HepG2 (cell line): ENCODE data around the gene KRTCAP3. TPM values are rescaled to one million over a fixed set of nuclear protein-coding genes. Genes with fewer than 3 reads are reported as not detected.

Experiments used
- ATAC-seq: fragments of 200-7000 bp; cut with Tn5 transposase; 3 replicates; pipeline ENCODE4 v1.9.1; 2020; ENCODE audit warnings: mild to moderate bottlenecking, moderate library complexity
- BruUV-seq: library from RNA; stranded (reverse); fragments of 400-500 nt; replicated peaks from 2 replicates; lab custom pipeline; 2021; lab: Mats Ljungman, UMichigan
- CTCF ChIA-PET: fragments of 300-600 bp; formaldehyde crosslinking; extraction: SDS; loops from one replicate; lab custom pipeline; 2021; ENCODE audit warnings: low total read pairs, inconsistent platforms, low intra/inter-chr PET ratio; lab: Yijun Ruan, JAX
- POLR2A ChIA-PET: fragments of 350-600 bp; sonication (Branson Sonifier 250); formaldehyde crosslinking; loops from one replicate; lab custom pipeline; 2020; ENCODE audit warnings: antibody characterized with exemption, inconsistent platforms; lab: Yijun Ruan, JAX
- DNase-seq: peaks from one replicate; pipeline ENCODE4 v3.0.0-alpha.2; 2015; ENCODE audit warnings: low spot score
- FAIRE-seq: peaks from 3 replicates; lab custom pipeline; 2011; peaks lifted over from hg19 to GRCh38; lab: Jason Lieb, UNC
- H2AFZ ChIP-seq: one replicate; pipeline ENCODE4 v1.6.1; 2011; ENCODE audit warnings: low read length, inconsistent platforms
- H3K27ac ChIP-seq: fragments of 300-600 bp; 3 replicates; pipeline ENCODE4 v1.8.0; 2011; ENCODE audit warnings: mixed run types, mild to moderate bottlenecking, mixed read lengths, low read length, inconsistent platforms; ENCODE audit not compliant: insufficient read depth; ENCODE audit errors: extremely low read length
- H3K27me3 ChIP-seq, 2 experiments: fragments of 200-600 bp in 1 of 2; 2 replicates in 1 of 2; 3 replicates in 1 of 2; pipeline versions ENCODE4 v1.6.0 to v1.8.0; 2011; ENCODE audit warnings: low read length in 2 of 2, mild to moderate bottlenecking in 2 of 2, moderate library complexity in 2 of 2, inconsistent platforms in 1 of 2; ENCODE audit not compliant: insufficient read depth in 2 of 2, control insufficient read depth in 1 of 2
- H3K36me3 ChIP-seq, 2 experiments: fragments of 200-600 bp in 1 of 2; replicated peaks in 1 of 2; 2 replicates in 1 of 2; 3 replicates in 1 of 2; pipeline versions ENCODE4 v1.5.1 to v1.8.0; 2011; ENCODE audit warnings: low read length in 2 of 2, inconsistent platforms in 1 of 2; ENCODE audit not compliant: insufficient read depth in 2 of 2, control insufficient read depth in 1 of 2
- H3K4me1 ChIP-seq: 2 replicates; pipeline ENCODE4 v1.5.1; 2012; ENCODE audit warnings: low read length, inconsistent platforms; ENCODE audit not compliant: insufficient read depth
- H3K4me2 ChIP-seq: 2 replicates; pipeline ENCODE4 v1.6.0; 2011; ENCODE audit warnings: low read depth, low read length, inconsistent platforms
- H3K4me3 ChIP-seq, 3 experiments: fragments of 200-600 bp in 1 of 3; sonication (generic), shearing (Covaris generic) in 1 of 3; replicated peaks in 1 of 3; 2 replicates each; pipeline ENCODE4 v1.5.1; 2011 to 2016; ENCODE audit warnings: low read length in 3 of 3, inconsistent platforms in 2 of 3, low read depth in 2 of 3, mild to moderate bottlenecking in 2 of 3, control low read depth in 1 of 3, mixed read lengths in 1 of 3; ENCODE audit not compliant: insufficient read depth in 1 of 3
- H3K79me2 ChIP-seq: one replicate; pipeline ENCODE4 v1.6.1; 2011; ENCODE audit warnings: low read length, inconsistent platforms; ENCODE audit not compliant: insufficient read depth
- H3K9ac ChIP-seq: 2 replicates; pipeline ENCODE4 v1.6.0; 2011; ENCODE audit warnings: mild to moderate bottlenecking, low read depth, low read length, inconsistent platforms; ENCODE audit not compliant: insufficient read depth
- H3K9me3 ChIP-seq: 2 replicates; pipeline ENCODE4 v1.5.1; 2012; ENCODE audit warnings: mild to moderate bottlenecking, low read length
- H4K20me1 ChIP-seq: 2 replicates; pipeline ENCODE4 v1.6.0; 2011; ENCODE audit warnings: inconsistent platforms, mild to moderate bottlenecking, low read length, moderate library complexity; ENCODE audit not compliant: insufficient read depth
- IRX3 ChIP-seq: sonication (generic); formaldehyde crosslinking; IDR thresholded peaks from 2 replicates; pipeline ENCODE4 v1.8.1; 2023; ENCODE audit warnings: mild to moderate bottlenecking, low read depth, missing genetic modification reagents, borderline replicate concordance
- KDM4B ChIP-seq: sonication (generic); formaldehyde crosslinking; IDR thresholded peaks from 2 replicates; pipeline ENCODE4 v1.4.0; 2020; ENCODE audit warnings: missing genetic modification reagents
- MAF1 ChIP-seq: sonication (generic); formaldehyde crosslinking; IDR thresholded peaks from 2 replicates; pipeline ENCODE4 v1.5.0; 2020; ENCODE audit warnings: missing genetic modification reagents, borderline replicate concordance
- MTF1 ChIP-seq: sonication (generic); formaldehyde crosslinking; IDR thresholded peaks from 2 replicates; pipeline ENCODE4 v1.5.0; 2020; ENCODE audit warnings: missing genetic modification reagents
- SOX5 ChIP-seq: IDR thresholded peaks from 2 replicates; pipeline ENCODE4 v1.6.1; 2016; ENCODE audit warnings: borderline replicate concordance
- ZBTB20 ChIP-seq: sonication (generic); formaldehyde crosslinking; IDR thresholded peaks from 2 replicates; pipeline ENCODE4 v1.8.1; 2023; ENCODE audit warnings: missing genetic modification reagents, low read depth, mild to moderate bottlenecking, borderline replicate concordance
- ZFP41 ChIP-seq: sonication (generic); formaldehyde crosslinking; IDR thresholded peaks from 2 replicates; pipeline ENCODE4 v1.4.0; 2020; ENCODE audit warnings: mild to moderate bottlenecking, missing genetic modification reagents, borderline replicate concordance
- ZNF17 ChIP-seq: sonication (generic); formaldehyde crosslinking; IDR thresholded peaks from 2 replicates; pipeline ENCODE4 v1.5.0; 2020; ENCODE audit warnings: mild to moderate bottlenecking, missing genetic modification reagents
- ZNF263 ChIP-seq: sonication (generic); formaldehyde crosslinking; IDR thresholded peaks from 2 replicates; pipeline ENCODE4 v1.4.0; 2020; ENCODE audit warnings: missing genetic modification reagents
- ZNF33B ChIP-seq: sonication (generic); formaldehyde crosslinking; IDR thresholded peaks from 2 replicates; pipeline ENCODE4 v1.5.1; 2020; ENCODE audit warnings: mild to moderate bottlenecking, missing genetic modification reagents
- ZNF615 ChIP-seq: sonication (generic); formaldehyde crosslinking; IDR thresholded peaks from 2 replicates; pipeline ENCODE4 v1.5.0; 2020; ENCODE audit warnings: mild to moderate bottlenecking, missing genetic modification reagents, borderline replicate concordance
- ZNF781 ChIP-seq: sonication (generic); formaldehyde crosslinking; IDR thresholded peaks from 2 replicates; pipeline ENCODE4 v1.5.1; 2020; ENCODE audit warnings: borderline replicate concordance, mild to moderate bottlenecking, missing genetic modification reagents; ENCODE audit errors: not compliant biosample characterization
- WGBS: methylation state at CpG from one replicate; pipeline ENCODE4 v1.1.6; 2017; ENCODE audit warnings: low lambda C conversion rate; 5-methylcytosine and 5-hydroxymethylcytosine counted together
- in situ Hi-C: cut with HindIII; loops from 2 replicates; pipeline ENCODE4 v1.10.0; 2017; ENCODE audit warnings: low pct_unique_long_range_greater_than_20kb; ENCODE audit not compliant: extremely low pct_ligation_motif_present
- intact Hi-C: fragments of 100-400 bp; cut with micrococcal nuclease; formaldehyde crosslinking; loops from one replicate; pipeline ENCODE4 v1.10.0; 2022; ENCODE audit not compliant: unreplicated experiment
- polyA plus RNA-seq, 8 experiments: library from polyadenylated mRNA; depleted of rRNA in 3 of 8; stranded (reverse) in 7 of 8; unstranded in 1 of 8; fragments of >200 nt; fragmentation: Illumina TruSeq in 4 of 8; extraction: Trizol in 4 of 8; gene quantifications; 2 replicates each; pipeline versions ENCODE4 v1.2.1 to v1.2.3, GENCODE V29; 2011 to 2016; ENCODE audit warnings: low read depth in 4 of 8, missing spikeins in 1 of 8, mixed read lengths in 1 of 8; ENCODE audit not compliant: insufficient read depth in 1 of 8
- total RNA-seq, 5 experiments: library from RNA; depleted of rRNA; stranded (reverse); fragments of >200 nt; fragmentation: Illumina TruSeq; extraction: Trizol; gene quantifications; 2 replicates each; pipeline ENCODE4 v1.2.3, GENCODE V29; 2016; ENCODE audit warnings: low read depth in 1 of 5
- TF ChIP-seq, protein P1 (sequence below): sonication (generic); formaldehyde crosslinking; IDR thresholded peaks from 2 replicates; pipeline ENCODE4 v1.4.0; 2020; ENCODE audit warnings: missing genetic modification reagents, borderline replicate concordance
- TF ChIP-seq, protein P2 (sequence below): sonication (generic); formaldehyde crosslinking; IDR thresholded peaks from 2 replicates; pipeline ENCODE4 v1.4.0; 2020; ENCODE audit warnings: missing genetic modification reagents

The KRTCAP3 gene
- total and polyA plus RNA-seq, 2 of the 13 experiments (the other 11 are each of a cell fraction or from before 2014, with no cell fraction given), result 2.1 to 4.5 TPM

DNA sequence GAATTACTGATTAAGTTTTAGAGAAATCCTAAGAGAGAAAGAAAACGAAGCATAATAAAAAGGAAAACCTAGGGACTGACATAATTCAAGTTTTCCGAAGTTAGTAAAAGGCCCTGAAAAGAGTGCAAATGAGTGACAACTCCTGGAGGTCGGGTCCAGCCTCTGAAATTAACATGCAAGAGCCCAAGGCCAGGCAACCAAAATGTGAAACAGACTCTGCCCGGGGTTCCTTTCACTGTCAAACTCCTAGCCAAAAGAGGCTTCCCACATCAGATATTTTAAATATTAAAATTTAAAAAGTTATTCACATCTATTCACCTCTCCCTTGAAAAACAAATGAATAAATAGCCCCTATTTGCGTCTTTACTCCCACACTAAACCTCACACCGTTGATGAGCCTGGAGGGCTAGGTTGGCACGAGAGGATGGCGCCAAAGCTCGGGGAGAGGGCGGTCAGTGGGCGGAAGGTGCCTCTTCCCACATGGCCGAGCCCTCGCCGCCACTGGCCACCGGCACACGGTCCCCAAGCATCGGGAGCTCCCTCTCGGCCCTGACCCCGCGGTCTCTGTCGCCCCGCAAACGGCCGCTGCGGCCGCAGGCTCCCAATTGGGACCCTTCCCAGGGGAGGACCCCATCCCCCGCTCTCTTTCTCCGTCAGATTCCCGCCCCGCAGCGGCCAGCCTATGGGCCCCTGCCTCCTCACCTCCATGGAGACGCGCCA is 33.4 kb upstream of the KRTCAP3 start:
- H4K20me1 ChIP-seq, result 0 out of 2 replicates have a peak, but pooled peaks cover 6% of the 10 kb centered on the region
- no peak for TF ChIP-seq ZNF33B (CRISPR knock-in tag)
- TF ChIP-seq, protein P1, sequence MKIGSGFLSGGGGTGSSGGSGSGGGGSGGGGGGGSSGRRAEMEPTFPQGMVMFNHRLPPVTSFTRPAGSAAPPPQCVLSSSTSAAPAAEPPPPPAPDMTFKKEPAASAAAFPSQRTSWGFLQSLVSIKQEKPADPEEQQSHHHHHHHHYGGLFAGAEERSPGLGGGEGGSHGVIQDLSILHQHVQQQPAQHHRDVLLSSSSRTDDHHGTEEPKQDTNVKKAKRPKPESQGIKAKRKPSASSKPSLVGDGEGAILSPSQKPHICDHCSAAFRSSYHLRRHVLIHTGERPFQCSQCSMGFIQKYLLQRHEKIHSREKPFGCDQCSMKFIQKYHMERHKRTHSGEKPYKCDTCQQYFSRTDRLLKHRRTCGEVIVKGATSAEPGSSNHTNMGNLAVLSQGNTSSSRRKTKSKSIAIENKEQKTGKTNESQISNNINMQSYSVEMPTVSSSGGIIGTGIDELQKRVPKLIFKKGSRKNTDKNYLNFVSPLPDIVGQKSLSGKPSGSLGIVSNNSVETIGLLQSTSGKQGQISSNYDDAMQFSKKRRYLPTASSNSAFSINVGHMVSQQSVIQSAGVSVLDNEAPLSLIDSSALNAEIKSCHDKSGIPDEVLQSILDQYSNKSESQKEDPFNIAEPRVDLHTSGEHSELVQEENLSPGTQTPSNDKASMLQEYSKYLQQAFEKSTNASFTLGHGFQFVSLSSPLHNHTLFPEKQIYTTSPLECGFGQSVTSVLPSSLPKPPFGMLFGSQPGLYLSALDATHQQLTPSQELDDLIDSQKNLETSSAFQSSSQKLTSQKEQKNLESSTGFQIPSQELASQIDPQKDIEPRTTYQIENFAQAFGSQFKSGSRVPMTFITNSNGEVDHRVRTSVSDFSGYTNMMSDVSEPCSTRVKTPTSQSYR (CRISPR knock-in tag), result peak; percentile 9; the same call in 1 of the 2 replicates
- no peak for TF ChIP-seq SOX5 (CRISPR knock-in tag)
- TF ChIP-seq KDM4B (CRISPR knock-in tag), result 0 out of 2 replicates have a peak, but pooled peaks have one; percentile 36
- peak; percentile 15; the same call in 1 of the 2 replicates for TF ChIP-seq IRX3 (CRISPR knock-in tag)
- peak; percentile 82; the same call in 1 of the 2 replicates for TF ChIP-seq ZNF615 (CRISPR knock-in tag)
- peak; percentile 35; the same call in 1 of the 2 replicates for TF ChIP-seq MAF1 (CRISPR knock-in tag)
- TF ChIP-seq ZNF17 (CRISPR knock-in tag), result 0 out of 2 replicates have a peak, but pooled peaks have one; percentile 84
- peak; percentile 58 for TF ChIP-seq ZNF781 (CRISPR knock-in tag)
- TF ChIP-seq ZFP41, result peak; percentile 32; the same call in 1 of the 2 replicates
- peak; percentile 9; the same call in 1 of the 2 replicates for TF ChIP-seq MTF1 (CRISPR knock-in tag)
- peak; percentile 24; the same call in 1 of the 2 replicates for TF ChIP-seq ZBTB20 (CRISPR knock-in tag)
- TF ChIP-seq ZNF263, result 0 out of 2 replicates have a peak, but pooled peaks have one; percentile 67
- TF ChIP-seq, protein P2, sequence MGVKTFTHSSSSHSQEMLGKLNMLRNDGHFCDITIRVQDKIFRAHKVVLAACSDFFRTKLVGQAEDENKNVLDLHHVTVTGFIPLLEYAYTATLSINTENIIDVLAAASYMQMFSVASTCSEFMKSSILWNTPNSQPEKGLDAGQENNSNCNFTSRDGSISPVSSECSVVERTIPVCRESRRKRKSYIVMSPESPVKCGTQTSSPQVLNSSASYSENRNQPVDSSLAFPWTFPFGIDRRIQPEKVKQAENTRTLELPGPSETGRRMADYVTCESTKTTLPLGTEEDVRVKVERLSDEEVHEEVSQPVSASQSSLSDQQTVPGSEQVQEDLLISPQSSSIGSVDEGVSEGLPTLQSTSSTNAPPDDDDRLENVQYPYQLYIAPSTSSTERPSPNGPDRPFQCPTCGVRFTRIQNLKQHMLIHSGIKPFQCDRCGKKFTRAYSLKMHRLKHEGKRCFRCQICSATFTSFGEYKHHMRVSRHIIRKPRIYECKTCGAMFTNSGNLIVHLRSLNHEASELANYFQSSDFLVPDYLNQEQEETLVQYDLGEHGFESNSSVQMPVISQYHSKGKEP (CRISPR knock-in tag), result 0 out of 2 replicates have a peak, but pooled peaks have one; percentile 1

More for the DNA sequence above, 33.4 kb upstream of the KRTCAP3 start:
- H3K79me2 ChIP-seq, result peaks cover 48% of the 10 kb centered on the region
- H2AFZ ChIP-seq, result no peak overlapping the region
- peak overlapping the region; percentile 97 for H3K4me2 ChIP-seq
- in situ Hi-C loops, result no loop called here
- peaks cover 0 to 8% of the 10 kb centered on the region in 2 experiments; a peak in 3 of 5 replicates for H3K36me3 ChIP-seq
- WGBS, result under 1% methylated on average over 21 of the region's 33 CpGs
- FAIRE-seq, result no peak
- POLR2A ChIA-PET, result interaction anchor here (0.5 to 3.8 kb wide), 26 partner anchors 12 to 275 kb away, joined by 3 to 133 read pairs (median 4); partner anchors contain the start of genes CCDC121, EIF2B4, FNDC4 and GPN1
- intact Hi-C loops, result loop anchor here (1.0 to 5.0 kb wide), 6 partner anchors 20 to 274 kb away; partner anchors contain the start of genes IFT172, NRBP1, SLC4A1AP and SUPT7L
- BruUV-seq, result TSS peak; percentile 72
- peaks cover 71% of the 10 kb centered on the region for H3K4me1 ChIP-seq
- H3K9me3 ChIP-seq, result no peaks in the 10 kb centered on the region
- peak overlapping the region; percentile 93 for H3K9ac ChIP-seq
- peak overlapping the region; percentile 95 for H3K27ac ChIP-seq
- CTCF ChIA-PET, result interaction anchor here (3.2 to 3.5 kb wide), 2 partner anchors 22 to 274 kb away, joined by 23 to 29 read pairs; no protein-coding TSS in a partner anchor
- peak overlapping the region; percentile 86 to 99 (median 93) for H3K4me3 ChIP-seq
- peak; percentile 58 for ATAC-seq
- DNase-seq, result no peak
- H3K27me3 ChIP-seq, result no peaks in the 10 kb centered on the region; a peak in 1 of 5 replicates
